DOHH2 (cell line): ENCODE measurements around the gene HS2ST1.

Experiments
- H3F3A ChIP-seq: fragments of 200-600 bp; sonication (generic), shearing (Covaris generic); 2 replicates; pipeline ENCODE4 v1.6.0; 2016; ENCODE audit warnings: antibody characterized with exemption, mild to moderate bottlenecking; ENCODE audit not compliant: control insufficient read depth, insufficient read depth
- H3K27ac ChIP-seq: fragments of 200-600 bp; sonication (generic); 2 replicates; pipeline ENCODE4 v1.5.1; 2014; ENCODE audit warnings: low read depth, mild to moderate bottlenecking, low read length, moderate library complexity
- H3K27me3 ChIP-seq: fragments of 200-600 bp; sonication (generic); 2 replicates; pipeline ENCODE4 v1.6.1; 2014; ENCODE audit warnings: mild to moderate bottlenecking, low read length, mixed read lengths; ENCODE audit not compliant: control insufficient read depth
- H3K36me3 ChIP-seq: fragments of 200-600 bp; sonication (generic); 2 replicates; pipeline ENCODE4 v1.6.1; 2014; ENCODE audit warnings: mild to moderate bottlenecking, low read length, moderate library complexity, mixed read lengths; ENCODE audit not compliant: control insufficient read depth
- H3K4me1 ChIP-seq: fragments of 200-600 bp; sonication (generic); 2 replicates; pipeline ENCODE4 v1.6.1; 2014; ENCODE audit warnings: mild to moderate bottlenecking, low read length, mixed read lengths; ENCODE audit not compliant: control insufficient read depth
- H3K4me2 ChIP-seq: fragments of 200-600 bp; sonication (generic); 2 replicates; pipeline ENCODE4 v1.6.0; 2014; ENCODE audit warnings: mild to moderate bottlenecking, low read length, moderate library complexity
- H3K4me3 ChIP-seq: fragments of 200-600 bp; sonication (generic); 2 replicates; pipeline ENCODE4 v1.5.1; 2014; ENCODE audit warnings: mild to moderate bottlenecking, low read length, mixed read lengths
- H3K79me2 ChIP-seq: fragments of 200-600 bp; sonication (generic); 2 replicates; pipeline ENCODE4 v1.6.1; 2014; ENCODE audit warnings: mild to moderate bottlenecking, low read length, mixed read lengths; ENCODE audit not compliant: control insufficient read depth
- H3K9me2 ChIP-seq: fragments of 200-600 bp; sonication (generic); replicated peaks from 2 replicates; pipeline ENCODE4 v1.6.1; 2014; ENCODE audit warnings: mild to moderate bottlenecking, low read length, mixed read lengths; ENCODE audit not compliant: control insufficient read depth
- H3K9me3 ChIP-seq: fragments of 200-600 bp; sonication (generic); 2 replicates; pipeline ENCODE4 v1.6.1; 2014; ENCODE audit warnings: antibody characterized with exemption, low read length, mixed read lengths; ENCODE audit not compliant: control insufficient read depth, insufficient read depth
- H4K20me1 ChIP-seq: fragments of 200-600 bp; sonication (generic); 2 replicates; pipeline ENCODE4 v1.6.0; 2014; ENCODE audit warnings: low read depth, mild to moderate bottlenecking, antibody characterized with exemption, low read length, moderate library complexity; ENCODE audit not compliant: control insufficient read depth, insufficient read depth
- EZH2phosphoT487 ChIP-seq: fragments of 200-600 bp; sonication (generic); IDR thresholded peaks from 2 replicates; pipeline ENCODE4 v1.6.1; 2017; ENCODE audit warnings: borderline replicate concordance, mild to moderate bottlenecking, antibody characterized with exemption, low read length, moderate library complexity, mixed read lengths
- TF ChIP-seq, protein P1 (sequence below): fragments of 200-600 bp; sonication (generic); IDR thresholded peaks from one replicate; pipeline ENCODE4 v1.5.1; 2014; ENCODE audit warnings: antibody characterized with exemption, mild to moderate bottlenecking, low read depth, low read length; ENCODE audit not compliant: poor library complexity, severe bottlenecking

HS2ST1 gene

DNA sequence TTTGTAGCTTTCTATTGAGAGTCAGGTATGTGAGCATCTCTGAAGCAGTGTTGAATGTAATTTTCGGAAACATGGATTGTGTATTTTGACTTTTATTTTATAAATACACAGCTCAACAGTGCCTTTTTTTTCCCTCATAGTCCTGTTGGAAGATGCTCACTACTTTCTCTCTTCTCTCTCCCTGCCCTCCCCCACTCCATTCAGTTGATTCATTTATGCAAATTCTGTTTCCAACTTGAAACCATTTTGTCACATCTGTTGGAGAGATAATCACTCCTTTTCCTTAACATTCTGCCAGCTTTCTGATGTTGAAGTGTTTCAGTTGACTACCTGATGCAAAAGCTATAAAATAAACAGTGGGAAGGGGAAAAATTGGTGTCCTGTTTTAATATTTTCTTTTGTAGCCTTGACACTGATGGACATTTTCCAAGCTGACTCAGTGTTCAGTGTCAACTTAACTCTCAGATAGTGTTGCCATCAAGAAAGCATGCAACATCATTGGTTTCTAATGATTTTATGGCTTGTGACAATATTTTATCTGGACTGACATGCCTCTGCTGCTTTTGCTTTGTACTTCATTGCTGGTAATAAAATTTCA, 194.5 kb downstream of the HS2ST1 start:
- H3K27me3 ChIP-seq: no peaks in the 10 kb centered on the region
- TF ChIP-seq, protein P1, sequence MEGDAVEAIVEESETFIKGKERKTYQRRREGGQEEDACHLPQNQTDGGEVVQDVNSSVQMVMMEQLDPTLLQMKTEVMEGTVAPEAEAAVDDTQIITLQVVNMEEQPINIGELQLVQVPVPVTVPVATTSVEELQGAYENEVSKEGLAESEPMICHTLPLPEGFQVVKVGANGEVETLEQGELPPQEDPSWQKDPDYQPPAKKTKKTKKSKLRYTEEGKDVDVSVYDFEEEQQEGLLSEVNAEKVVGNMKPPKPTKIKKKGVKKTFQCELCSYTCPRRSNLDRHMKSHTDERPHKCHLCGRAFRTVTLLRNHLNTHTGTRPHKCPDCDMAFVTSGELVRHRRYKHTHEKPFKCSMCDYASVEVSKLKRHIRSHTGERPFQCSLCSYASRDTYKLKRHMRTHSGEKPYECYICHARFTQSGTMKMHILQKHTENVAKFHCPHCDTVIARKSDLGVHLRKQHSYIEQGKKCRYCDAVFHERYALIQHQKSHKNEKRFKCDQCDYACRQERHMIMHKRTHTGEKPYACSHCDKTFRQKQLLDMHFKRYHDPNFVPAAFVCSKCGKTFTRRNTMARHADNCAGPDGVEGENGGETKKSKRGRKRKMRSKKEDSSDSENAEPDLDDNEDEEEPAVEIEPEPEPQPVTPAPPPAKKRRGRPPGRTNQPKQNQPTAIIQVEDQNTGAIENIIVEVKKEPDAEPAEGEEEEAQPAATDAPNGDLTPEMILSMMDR: no peak

DNA sequence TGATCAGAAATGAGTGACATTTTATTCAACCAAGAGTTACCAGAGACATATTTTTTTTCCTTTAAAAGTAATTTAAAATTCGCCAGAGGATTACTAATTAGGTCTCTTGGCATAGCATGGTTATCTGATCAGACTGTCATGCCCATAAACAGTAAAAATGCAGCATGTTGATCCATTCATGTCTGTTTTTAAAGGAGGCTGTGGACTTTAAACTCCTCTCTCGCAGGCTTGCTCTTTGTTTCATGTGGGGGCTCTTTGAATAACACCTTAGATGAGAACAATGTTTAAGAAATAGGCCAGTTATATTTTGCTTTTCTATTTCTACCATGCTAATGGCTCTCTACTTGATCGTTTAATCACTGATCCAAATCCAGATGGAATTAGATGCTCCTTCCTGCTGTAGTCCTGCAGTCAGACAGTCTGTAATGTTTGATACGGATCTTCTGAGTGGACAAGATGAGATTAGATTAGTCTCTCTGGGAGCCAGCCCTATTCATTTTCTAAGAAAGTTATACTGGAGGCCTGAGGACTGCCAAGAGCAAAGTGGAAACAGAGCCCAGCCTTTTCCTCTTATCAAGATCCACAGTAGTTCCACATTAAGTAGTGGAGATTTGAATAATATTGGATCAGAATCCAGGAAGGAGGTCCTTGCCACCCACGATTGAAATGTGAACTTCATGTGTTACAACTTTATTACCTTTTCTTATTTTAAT, 197.4 kb downstream of the HS2ST1 start:
- Histone ChIP-seq H3K36me3 (peaks cover 14% of the 10 kb centered on the region), H3K4me2 (no peak overlapping the region), H4K20me1 (no peaks in the 10 kb centered on the region), H3K4me3 (no peak overlapping the region), H3K9me3 (no peaks in the 10 kb centered on the region), H3F3A (peaks cover 2% of the 10 kb centered on the region; the same call in 1 of the 2 replicates), H3K4me1 (peaks cover 21% of the 10 kb centered on the region), H3K9me2 (no peaks in the 10 kb centered on the region), H3K79me2 (no peaks in the 10 kb centered on the region), H3K27ac (no peak overlapping the region), H3K27me3 (no peaks in the 10 kb centered on the region)
- TF ChIP-seq EZH2phosphoT487: no peak
- TF ChIP-seq, protein P1: no peak

More for the DNA sequence above, 194.5 kb downstream of the HS2ST1 start:
- H3K9me2 ChIP-seq: no peaks in the 10 kb centered on the region
- no peaks in the 10 kb centered on the region for H4K20me1 ChIP-seq
- H3K4me1 ChIP-seq: peaks cover 46% of the 10 kb centered on the region
- no peaks in the 10 kb centered on the region for H3K9me3 ChIP-seq
- peak overlapping the region; percentile 17; the same call in 1 of the 2 replicates for H3K4me2 ChIP-seq
- 0 out of 2 replicates have a peak, but pooled peaks cover 2% of the 10 kb centered on the region for H3F3A ChIP-seq
- no peaks in the 10 kb centered on the region for H3K79me2 ChIP-seq
- H3K36me3 ChIP-seq: peaks cover 38% of the 10 kb centered on the region
- H3K27ac ChIP-seq: no peak overlapping the region
- no peak overlapping the region for H3K4me3 ChIP-seq

DNA sequence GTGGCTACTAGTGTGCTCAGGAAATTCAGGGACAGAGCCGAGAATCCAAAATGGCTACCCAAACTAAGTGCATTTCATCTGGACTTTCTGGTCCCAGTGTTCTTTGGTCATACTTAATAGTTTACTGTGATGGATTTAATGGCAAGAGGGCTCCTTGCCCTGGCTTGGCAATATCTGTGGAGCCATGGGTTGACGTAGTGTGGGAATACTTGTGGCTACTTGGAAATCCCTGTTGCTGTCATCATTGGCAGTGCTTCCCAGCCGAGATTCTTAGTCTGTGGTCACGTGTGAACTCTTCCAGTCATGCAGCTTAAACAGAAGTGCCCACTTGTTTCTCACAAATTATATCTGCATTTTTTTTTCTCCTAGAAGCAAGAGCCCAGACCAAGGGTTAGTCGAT, 198.9 kb downstream of the HS2ST1 start:
- H3K36me3 ChIP-seq: peaks cover 7% of the 10 kb centered on the region
- TF ChIP-seq, protein P1: no peak
- no peak for TF ChIP-seq EZH2phosphoT487
- H3K9me3 ChIP-seq: no peaks in the 10 kb centered on the region
- no peak overlapping the region for H3K4me2 ChIP-seq
- H4K20me1 ChIP-seq: no peaks in the 10 kb centered on the region
- peaks cover 2% of the 10 kb centered on the region; the same call in 1 of the 2 replicates for H3F3A ChIP-seq
- H3K9me2 ChIP-seq: no peaks in the 10 kb centered on the region
- H3K27ac ChIP-seq: no peak overlapping the region
- no peaks in the 10 kb centered on the region for H3K27me3 ChIP-seq
- H3K4me3 ChIP-seq: no peak overlapping the region
- peaks cover 8% of the 10 kb centered on the region for H3K4me1 ChIP-seq
- H3K79me2 ChIP-seq: no peaks in the 10 kb centered on the region
